Stomach smooth muscle (tissue), 2 donors: Measurements from ENCODE around the gene REEP1.

Source experiments
- H3K27ac ChIP-seq: one replicate; pipeline ENCODE4 v1.7.0; 2013; ENCODE audit warnings: mild to moderate bottlenecking, low read length, inconsistent platforms
- H3K27me3 ChIP-seq, 2 donors: one replicate each; pipeline ENCODE4 v1.7.0; 2013; ENCODE audit warnings: low read length in 2 of 2; ENCODE audit not compliant: insufficient read depth in 2 of 2, control insufficient read depth in 1 of 2
- H3K36me3 ChIP-seq, 2 donors: one replicate each; pipeline ENCODE4 v1.7.0; 2013; ENCODE audit warnings: low read length in 2 of 2; ENCODE audit not compliant: control insufficient read depth in 2 of 2, insufficient read depth in 2 of 2
- H3K4me1 ChIP-seq: one replicate; pipeline ENCODE4 v1.7.0; 2013; ENCODE audit warnings: low read length; ENCODE audit not compliant: control insufficient read depth, insufficient read depth
- H3K4me3 ChIP-seq, 2 donors: one replicate each; pipeline ENCODE4 v1.7.0; 2013; ENCODE audit warnings: low read length in 2 of 2
- H3K9ac ChIP-seq, 2 donors: one replicate each; pipeline ENCODE4 v1.7.0; 2013; ENCODE audit warnings: low read length in 2 of 2, mild to moderate bottlenecking in 1 of 2
- H3K9me3 ChIP-seq, 2 donors: one replicate each; pipeline ENCODE4 v1.7.0; 2013; ENCODE audit warnings: low read length in 2 of 2; ENCODE audit not compliant: control insufficient read depth in 2 of 2
- donor health status: healthy.
- donor health status: Pancreatic carcinoma.

Gene REEP1

GRCh38 chr2:86368161-86368824 lies 30.9 kb upstream of the REEP1 start:
- H3K36me3 ChIP-seq, result no peaks in the 10 kb centered on the region
- no peak overlapping the region for H3K27ac ChIP-seq
- H3K27me3 ChIP-seq, result no peaks in the 10 kb centered on the region
- peak overlapping the region in 1 of 2 donors; percentile 52 for H3K4me3 ChIP-seq
- peaks cover 11% of the 10 kb centered on the region for H3K4me1 ChIP-seq
- no peaks in the 10 kb centered on the region for H3K9me3 ChIP-seq
- no peak overlapping the region for H3K9ac ChIP-seq

- Histone ChIP-seq H3K27ac (no peak overlapping the region), H3K36me3 (no peaks in the 10 kb centered on the region), H3K9ac (no peak overlapping the region), H3K27me3 (no peaks in the 10 kb centered on the region), H3K9me3 (no peaks in the 10 kb centered on the region), H3K4me1 (peaks cover 11% of the 10 kb centered on the region), H3K4me3 (no peak overlapping the region)
Measured at GRCh38 chr2:86367499-86367777, 30.0 kb upstream of the REEP1 start.

- Histone ChIP-seq H3K4me1 (peaks cover 11% of the 10 kb centered on the region), H3K27ac (no peak overlapping the region), H3K9me3 (no peaks in the 10 kb centered on the region), H3K9ac (no peak overlapping the region), H3K27me3 (no peaks in the 10 kb centered on the region), H3K4me3 (no peak overlapping the region), H3K36me3 (no peaks in the 10 kb centered on the region)
Measured at GRCh38 chr2:86366651-86367498, 29.4 kb upstream of the REEP1 start.

- Histone ChIP-seq H3K27me3 (no peaks in the 10 kb centered on the region), H3K36me3 (no peaks in the 10 kb centered on the region), H3K4me1 (peaks cover 16% of the 10 kb centered on the region), H3K4me3 (no peak overlapping the region), H3K27ac (no peak overlapping the region), H3K9me3 (no peaks in the 10 kb centered on the region), H3K9ac (no peak overlapping the region)
Measured at GRCh38 chr2:86364894-86365293, 27.5 kb upstream of the REEP1 start.

DNA sequence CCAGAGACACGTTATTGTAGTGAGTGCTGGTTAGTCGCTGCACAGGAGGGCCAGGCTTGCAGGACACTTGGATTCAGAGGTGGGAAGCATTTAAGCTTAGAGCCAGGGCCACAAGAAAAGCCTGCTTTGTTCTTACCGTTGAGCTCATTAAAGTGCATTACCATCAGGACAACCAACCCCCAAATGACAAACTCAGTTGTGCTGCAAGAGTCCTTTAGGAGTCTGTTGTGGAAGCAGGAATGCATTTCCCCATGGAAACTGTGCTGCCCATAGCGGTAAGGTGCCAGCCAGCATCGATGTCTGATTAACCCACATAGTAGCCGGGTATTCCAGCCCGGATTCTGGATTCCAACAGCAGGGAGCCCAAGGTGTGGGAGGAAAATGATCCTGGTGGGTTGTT lies 23.4 kb upstream of the REEP1 start:
- H3K27me3 ChIP-seq, result no peaks in the 10 kb centered on the region
- H3K36me3 ChIP-seq, result no peaks in the 10 kb centered on the region
- no peak overlapping the region for H3K4me3 ChIP-seq
- no peaks in the 10 kb centered on the region for H3K9me3 ChIP-seq
- H3K4me1 ChIP-seq, result peaks cover 4% of the 10 kb centered on the region
- no peak overlapping the region for H3K9ac ChIP-seq
- H3K27ac ChIP-seq, result no peak overlapping the region

DNA sequence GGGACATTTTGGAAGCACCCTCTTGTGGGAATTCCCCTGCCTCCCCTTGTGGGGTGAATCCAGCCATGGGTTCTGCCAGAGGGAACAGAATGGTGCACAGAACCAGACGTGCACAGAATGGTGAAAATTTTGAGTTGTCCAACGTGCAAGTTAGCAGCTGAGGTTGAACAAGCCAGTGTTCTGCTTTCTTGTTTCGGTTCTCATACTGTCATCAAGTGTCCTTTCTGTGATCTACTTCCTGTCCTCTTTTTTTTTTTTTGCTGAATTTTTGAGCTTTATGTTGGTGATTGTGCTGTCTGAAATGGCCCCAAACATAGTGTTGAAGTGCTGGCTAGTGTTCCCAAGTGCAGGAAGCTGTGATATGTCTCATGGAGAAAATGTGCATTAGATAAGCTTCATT lies 21.5 kb upstream of the REEP1 start:
- Histone ChIP-seq H3K9ac (no peak overlapping the region), H3K27ac (no peak overlapping the region), H3K4me3 (no peak overlapping the region), H3K27me3 (no peaks in the 10 kb centered on the region), H3K9me3 (no peaks in the 10 kb centered on the region), H3K4me1 (peaks cover 4% of the 10 kb centered on the region), H3K36me3 (no peaks in the 10 kb centered on the region)

GRCh38 chr2:86357392-86357963 lies 20.1 kb upstream of the REEP1 start:
- Histone ChIP-seq H3K36me3 (no peaks in the 10 kb centered on the region), H3K4me1 (peaks cover 4% of the 10 kb centered on the region), H3K27me3 (no peaks in the 10 kb centered on the region), H3K9ac (no peak overlapping the region), H3K4me3 (no peak overlapping the region), H3K9me3 (no peaks in the 10 kb centered on the region), H3K27ac (no peak overlapping the region)

- Histone ChIP-seq H3K36me3 (no peaks in the 10 kb centered on the region), H3K4me1 (no peaks in the 10 kb centered on the region), H3K27me3 (no peaks in the 10 kb centered on the region), H3K9ac (no peak overlapping the region), H3K9me3 (no peaks in the 10 kb centered on the region), H3K27ac (no peak overlapping the region), H3K4me3 (no peak overlapping the region)
Measured at GRCh38 chr2:86352727-86353221, 15.3 kb upstream of the REEP1 start.

DNA sequence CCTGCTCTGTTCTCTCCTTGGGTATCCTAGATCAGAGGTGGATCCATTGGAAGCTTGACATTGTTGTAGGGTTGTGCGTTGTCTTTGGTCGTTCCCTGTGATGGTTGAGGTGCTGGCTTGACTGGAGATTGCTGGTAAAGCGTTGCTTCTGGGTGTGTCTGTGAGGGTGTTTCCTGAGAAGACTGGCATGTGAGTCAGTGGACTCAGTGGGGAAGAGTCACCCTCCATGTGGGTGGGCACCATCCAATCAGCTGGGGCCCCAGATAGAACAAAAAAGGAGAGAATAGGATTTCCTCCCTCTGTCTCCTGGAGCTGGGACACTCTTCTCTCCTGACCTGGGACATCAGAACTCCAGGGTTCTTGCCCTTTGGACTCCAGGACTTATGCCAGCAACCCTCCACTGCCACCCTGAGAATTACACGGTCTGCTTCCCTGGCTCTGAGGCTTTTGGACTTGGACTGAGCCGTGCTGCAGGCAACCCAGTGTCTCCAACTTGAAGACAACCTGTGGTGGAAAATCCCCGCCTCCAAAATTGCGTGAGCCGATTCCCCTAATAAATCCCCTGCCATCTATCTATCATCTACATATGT lies 14.8 kb upstream of the REEP1 start:
- Histone ChIP-seq H3K27ac (no peak overlapping the region), H3K9me3 (no peaks in the 10 kb centered on the region), H3K27me3 (no peaks in the 10 kb centered on the region), H3K36me3 (no peaks in the 10 kb centered on the region), H3K9ac (no peak overlapping the region), H3K4me1 (no peaks in the 10 kb centered on the region), H3K4me3 (no peak overlapping the region)

DNA sequence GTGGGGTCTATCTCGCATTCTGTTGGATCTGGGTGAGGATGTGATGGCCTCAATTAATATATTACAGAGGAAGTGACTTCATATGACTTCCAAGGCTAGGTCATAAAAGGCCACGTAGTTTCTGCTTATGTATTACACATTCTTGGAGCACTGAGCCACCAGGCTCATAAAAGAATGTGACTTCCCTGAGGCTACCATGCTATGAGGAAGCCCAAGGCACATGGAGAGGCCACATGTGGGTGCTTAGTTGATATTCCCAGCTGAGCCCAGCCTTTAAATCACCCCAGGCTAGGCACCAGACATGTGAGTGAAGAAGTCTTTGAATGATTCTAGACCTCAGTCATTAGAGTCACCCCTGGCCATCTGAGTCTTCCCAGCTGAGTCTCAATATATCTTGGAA lies 13.3 kb upstream of the REEP1 start:
- no peak overlapping the region for H3K4me3 ChIP-seq
- H3K36me3 ChIP-seq, result no peaks in the 10 kb centered on the region
- no peaks in the 10 kb centered on the region for H3K9me3 ChIP-seq
- H3K27ac ChIP-seq, result no peak overlapping the region
- no peaks in the 10 kb centered on the region for H3K27me3 ChIP-seq
- H3K9ac ChIP-seq, result no peak overlapping the region
- no peaks in the 10 kb centered on the region for H3K4me1 ChIP-seq
